T47D (cell line): Measurements from ENCODE around the gene ANKEF1.

Experiments used
- DNase-seq, 2 experiments: peaks; one replicate each; pipeline versions ENCODE4 v3.0.0 to v3.0.0-alpha.2; 2011 to 2012; ENCODE audit warnings: low read depth in 1 of 2, low spot score in 1 of 2
- JUND ChIP-seq: IDR thresholded peaks from 2 replicates; pipeline ENCODE4 v1.6.1; 2012; ENCODE audit warnings: low read depth
- in situ Hi-C: cut with HindIII; loops from 2 replicates; pipeline ENCODE4 v1.10.0; 2016; ENCODE audit warnings: low sequenced_read_pairs, low pct_unique_long_range_greater_than_20kb

Gene ANKEF1

GRCh38 chr20:10040070-10040975, 5.5 kb downstream of the ANKEF1 start:
- no peak for TF ChIP-seq JUND
- in situ Hi-C loops, result no loop called here
- no peak for DNase-seq

- no peak for TF ChIP-seq JUND
- in situ Hi-C loops, result no loop called here
- DNase-seq, result no peak
Measured at GRCh38 chr20:10042086-10042485, 7.3 kb downstream of the ANKEF1 start.

DNA sequence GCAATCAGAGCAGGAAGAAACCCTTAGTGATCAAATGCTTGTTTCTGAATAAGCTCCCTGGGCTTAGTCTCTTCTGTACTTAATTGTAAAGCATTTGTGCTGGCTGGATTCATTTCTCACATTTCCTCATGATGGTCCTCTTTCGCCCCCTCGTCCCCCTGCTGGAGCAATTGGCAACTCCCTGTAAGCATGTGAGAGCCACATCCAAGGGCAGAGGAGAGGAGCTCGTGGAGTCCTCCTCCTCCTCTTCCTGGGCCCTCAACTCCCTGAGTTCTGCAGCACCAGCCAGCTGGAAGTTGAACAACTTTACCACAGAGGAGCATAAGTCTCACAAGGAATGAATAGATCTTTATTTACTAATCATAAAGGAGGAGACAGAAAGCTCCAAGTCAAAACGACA, 12.6 kb downstream of the ANKEF1 start:
- peak in 1 of 2 experiments; percentile 14 for DNase-seq
- in situ Hi-C loops, result no loop called here
- no peak for TF ChIP-seq JUND

DNA sequence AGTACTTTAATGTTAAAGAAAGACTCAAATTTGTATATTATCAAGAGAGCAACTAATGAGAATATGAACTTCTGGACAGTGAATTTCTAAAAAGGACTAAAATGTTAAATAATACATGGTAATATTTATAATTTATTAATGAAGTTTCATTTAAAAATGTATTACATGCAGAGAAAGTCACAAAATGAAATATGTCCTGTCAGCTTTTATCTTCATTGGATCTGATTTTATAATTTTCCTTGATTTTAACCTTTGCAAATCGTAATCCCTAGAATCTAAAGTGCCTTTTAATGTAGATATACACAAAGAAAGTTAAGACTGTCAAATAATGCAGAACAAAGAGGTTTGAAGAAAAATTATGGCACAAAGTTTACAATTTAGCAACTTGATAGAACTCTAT, 16.4 kb downstream of the ANKEF1 start:
- no peak for DNase-seq
- in situ Hi-C loops, result no loop called here
- TF ChIP-seq JUND, result no peak

- no peak for TF ChIP-seq JUND
- no peak for DNase-seq
- in situ Hi-C loops, result no loop called here
Measured at GRCh38 chr20:10059006-10059405, 24.2 kb downstream of the ANKEF1 start.

- in situ Hi-C loops, result no loop called here
- DNase-seq, result no peak
- no peak for TF ChIP-seq JUND
Measured at GRCh38 chr20:10060226-10060625, 25.4 kb downstream of the ANKEF1 start.

DNA sequence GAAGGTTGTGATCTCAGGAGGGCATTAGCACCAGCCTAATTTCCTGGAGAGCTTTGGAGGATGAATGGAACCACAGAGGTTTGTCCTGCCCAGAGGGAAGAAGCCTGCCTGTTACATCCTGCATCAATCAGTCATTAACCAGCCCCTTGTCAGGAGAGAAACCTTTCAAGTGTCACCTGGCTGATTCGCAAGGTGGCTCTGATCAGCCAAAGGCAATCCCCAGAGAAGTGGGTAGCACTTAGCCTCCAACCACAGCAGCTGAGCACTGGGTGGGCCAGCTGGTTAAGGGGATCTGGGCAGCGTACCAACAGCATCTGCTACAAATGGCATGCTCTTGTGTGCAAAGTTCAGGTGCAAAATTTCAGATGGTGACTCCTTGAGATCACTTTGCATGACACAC, 26.9 kb downstream of the ANKEF1 start:
- in situ Hi-C loops, result no loop called here
- DNase-seq, result no peak
- no peak for TF ChIP-seq JUND

- no peak for TF ChIP-seq JUND
- in situ Hi-C loops, result no loop called here
- no peak for DNase-seq
Measured at GRCh38 chr20:10063482-10063881, 28.7 kb downstream of the ANKEF1 start.

DNA sequence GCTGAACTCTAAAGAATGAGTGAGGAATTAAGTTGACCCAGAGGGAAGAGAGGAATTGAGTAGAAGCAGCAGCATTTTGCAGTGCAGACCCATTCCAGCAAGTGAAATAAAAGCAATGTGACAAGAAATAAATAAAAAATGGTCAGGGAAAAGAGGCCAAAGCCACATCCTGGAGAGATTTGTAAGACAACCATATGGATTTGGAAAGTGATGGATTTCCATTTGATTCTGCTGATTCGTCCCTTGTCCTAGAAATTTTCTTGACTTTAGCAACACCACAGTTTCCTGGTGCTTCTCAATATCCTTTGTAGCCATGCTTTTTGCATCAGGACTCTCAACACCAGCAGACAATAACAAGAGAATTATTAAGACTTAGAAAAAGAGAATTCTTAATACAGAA, 29.8 kb downstream of the ANKEF1 start:
- DNase-seq, result no peak
- TF ChIP-seq JUND, result no peak
- in situ Hi-C loops, result no loop called here

DNA sequence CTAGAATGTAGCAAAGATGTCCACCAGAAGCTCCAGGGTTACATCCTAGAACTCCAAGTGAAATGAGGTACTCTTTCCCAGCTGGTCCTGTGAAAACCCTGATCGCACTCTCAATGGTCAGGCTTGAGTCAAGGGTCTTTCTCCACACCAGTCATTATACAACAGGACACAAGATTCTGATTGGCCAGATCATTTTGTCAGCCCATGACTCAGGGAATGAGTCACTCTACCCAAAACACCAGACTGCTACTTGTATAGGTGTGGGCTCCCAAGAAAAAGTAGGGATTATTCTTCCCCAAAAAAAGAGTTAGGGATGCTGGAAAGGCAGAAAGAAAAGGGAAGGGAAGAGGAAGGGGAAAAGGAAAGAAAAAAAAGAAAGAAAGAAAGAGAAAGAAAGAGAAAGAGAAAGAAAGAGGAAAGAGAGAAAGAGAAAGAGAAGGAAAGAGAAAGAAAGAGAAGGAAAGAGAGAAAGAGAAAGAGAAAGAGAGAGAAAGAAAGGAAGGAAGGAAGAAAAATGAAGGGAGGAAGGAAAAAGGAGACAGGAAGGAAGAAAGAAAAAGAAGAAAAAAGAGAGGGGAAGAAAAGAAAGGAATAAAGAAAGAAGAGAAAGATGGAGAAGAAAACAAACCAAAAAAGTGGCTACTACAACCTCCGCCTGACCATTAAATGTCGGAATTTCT, 30.5 kb downstream of the ANKEF1 start:
- TF ChIP-seq JUND, result no peak
- in situ Hi-C loops, result no loop called here
- no peak for DNase-seq

DNA sequence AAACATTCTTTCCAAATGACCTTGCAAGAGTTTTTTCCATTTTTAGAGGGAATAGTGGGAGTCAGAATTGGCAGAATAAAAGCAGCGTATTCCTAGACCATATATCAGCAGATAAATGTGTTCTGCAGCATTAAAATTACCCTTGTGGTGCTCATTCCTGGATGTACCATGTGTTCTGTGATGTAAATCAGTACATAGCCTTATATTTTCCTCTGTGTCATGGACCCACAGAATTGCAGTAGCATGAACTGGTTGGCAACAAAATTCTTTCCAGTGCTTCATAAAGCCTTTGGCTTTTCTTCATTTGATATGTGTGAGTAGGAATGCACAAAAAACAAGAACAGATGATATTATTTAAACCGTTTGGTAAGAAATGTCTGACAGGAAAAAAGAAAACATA, 32.5 kb downstream of the ANKEF1 start:
- no peak for TF ChIP-seq JUND
- DNase-seq, result no peak
- in situ Hi-C loops, result no loop called here

- no peak for DNase-seq
- no peak for TF ChIP-seq JUND
- in situ Hi-C loops, result no loop called here
Measured at GRCh38 chr20:10074513-10074912, 39.7 kb downstream of the ANKEF1 start.

DNA sequence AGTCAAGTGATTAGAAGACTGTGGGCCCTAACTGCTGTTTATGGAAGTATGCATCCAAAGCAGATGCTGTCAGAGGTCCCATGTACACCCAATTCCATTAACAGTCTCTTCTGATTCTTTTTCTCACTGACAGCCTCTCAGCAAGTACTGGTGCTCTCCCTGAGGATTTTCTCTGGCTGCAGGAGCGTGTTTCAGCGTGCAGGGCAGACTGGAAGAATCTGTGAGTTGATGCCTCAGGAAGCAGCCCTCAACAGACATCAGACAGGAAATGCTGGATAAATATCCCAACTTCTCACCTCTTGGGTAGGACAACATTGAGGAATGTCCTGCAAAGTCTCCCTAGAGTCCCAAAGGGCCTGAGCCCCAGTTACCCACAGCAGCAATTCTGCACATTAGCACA, 40.8 kb downstream of the ANKEF1 start:
- in situ Hi-C loops, result no loop called here
- no peak for DNase-seq
- TF ChIP-seq JUND, result no peak
